ENCODE results near the gene NFATC4.

The NFATC4 gene

DNA sequence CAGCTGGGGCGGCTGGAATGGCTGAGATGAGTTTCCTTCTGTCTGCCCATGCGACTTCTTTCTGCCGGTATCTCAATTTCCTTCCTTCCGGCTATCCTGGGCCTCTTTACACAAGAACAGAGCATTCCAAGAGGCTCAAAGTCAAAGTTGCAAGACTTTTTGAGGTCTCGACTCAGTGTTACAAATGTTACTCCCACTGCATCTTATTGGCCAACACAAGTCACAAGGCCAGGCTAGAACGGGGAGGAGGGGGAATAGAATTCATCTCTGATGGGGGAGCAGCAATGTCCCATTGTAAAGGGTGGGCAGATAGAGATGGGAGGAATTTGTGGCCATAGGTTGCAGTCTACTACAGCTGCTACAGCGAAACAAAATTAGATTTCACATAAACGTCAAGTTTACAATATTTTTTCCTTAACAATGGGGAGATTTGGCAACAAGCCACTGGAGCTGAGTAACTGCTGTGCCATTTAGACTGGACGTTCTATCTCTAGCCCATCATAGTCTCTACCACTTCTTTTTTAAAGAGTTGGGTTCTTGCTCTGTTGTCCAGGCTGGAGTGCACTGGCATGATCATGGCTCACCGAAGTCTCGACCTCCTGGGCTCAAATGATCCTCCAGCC lies 21.4 kb downstream of the NFATC4 start:
- DNase-seq (ENCODE audit: low spot score), result no peak

DNA sequence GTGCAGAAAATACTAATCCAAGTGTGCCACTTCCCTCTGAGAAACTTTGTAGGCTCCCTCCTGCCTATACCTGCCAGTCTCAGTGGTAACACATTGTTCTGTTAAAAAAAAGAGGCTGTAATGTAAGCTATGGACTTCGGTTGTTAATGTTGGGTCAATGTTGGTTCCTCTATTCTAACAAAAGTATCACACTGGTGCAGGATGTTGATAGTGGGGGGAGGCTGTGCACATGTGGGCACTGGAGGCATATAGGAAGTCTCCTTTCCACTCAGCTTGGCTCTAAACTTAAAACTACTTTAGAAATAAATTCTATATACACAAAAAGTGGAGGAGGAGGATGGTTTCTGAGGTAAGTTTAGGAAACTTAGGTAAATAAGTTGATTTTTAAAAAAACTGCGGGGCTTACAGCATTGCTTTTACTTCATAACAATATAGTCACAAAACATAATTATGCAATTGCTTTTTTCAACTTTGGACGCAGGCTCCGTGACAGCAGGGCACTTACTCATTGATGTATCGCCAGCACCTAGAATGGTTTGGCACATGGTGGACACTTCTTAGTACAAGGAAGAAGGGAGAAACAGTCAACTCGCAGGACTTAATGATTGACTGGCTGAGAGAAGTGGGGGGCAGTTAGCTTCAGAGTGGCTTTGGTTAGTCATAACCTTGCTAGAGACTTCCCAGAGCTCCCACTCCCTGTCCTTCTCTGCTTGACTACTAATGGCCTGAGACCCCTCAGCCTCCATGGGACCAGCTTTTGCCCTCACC lies 22.9 kb downstream of the NFATC4 start:
- no peak for DNase-seq (ENCODE audit: low spot score)

DNA sequence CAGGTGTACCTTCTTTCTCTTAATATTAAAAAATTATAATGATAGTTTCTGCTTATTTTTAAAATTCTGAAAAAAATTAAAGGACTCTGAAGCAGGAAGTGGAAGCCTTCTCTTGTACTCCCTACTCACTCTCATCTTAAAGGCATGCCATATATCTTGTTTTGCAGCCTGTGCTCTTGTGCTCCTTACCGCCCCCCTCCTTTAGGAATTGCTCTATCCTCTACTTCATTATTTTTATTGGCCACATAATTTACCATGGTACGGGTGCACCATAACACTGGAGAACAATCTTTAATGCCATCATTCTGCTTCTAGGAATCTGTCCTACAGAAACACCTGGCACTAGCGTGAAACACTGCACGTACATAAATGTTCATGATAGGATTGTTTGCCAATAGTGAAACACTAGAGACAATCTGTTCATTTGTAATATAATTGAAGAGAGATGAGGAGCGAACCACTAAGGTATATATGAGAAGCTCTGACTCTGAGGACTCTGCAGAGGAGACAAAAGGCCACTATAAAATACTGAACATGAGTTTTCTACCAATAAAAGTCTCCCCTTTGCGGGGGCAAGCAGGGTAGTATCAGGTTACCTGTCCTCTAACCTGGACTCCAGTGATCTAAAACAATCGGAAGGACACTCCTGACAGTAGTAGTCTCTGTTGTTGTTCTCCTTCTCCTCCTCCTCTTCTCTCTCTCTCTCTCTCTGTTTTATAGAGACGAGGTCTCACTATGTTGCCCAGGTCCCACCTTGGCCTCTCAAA lies 24.5 kb downstream of the NFATC4 start:
- DNase-seq (ENCODE audit: low spot score), result no peak

DNA sequence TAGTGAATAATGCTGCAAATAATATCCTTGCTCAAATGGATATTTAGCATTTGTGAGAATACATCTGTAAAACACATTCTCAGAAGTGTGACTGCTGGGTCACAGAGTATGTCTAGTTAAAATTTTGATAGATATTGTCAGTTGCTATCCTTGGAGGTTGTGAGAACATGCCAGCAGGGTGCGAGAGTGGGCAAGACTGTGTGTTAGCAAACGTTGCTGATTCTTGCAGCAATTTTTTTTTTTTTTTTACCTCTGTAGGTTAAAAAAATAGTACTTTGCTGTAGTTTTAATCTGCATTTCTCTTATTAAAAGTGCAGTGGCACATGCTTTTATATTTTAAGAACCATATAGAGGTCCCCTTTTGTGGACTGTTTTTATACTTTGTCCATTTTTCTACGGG lies 26.3 kb downstream of the NFATC4 start:
- DNase-seq (ENCODE audit: low spot score), result no peak

GRCh38 chr14:24395609-24396582 lies 27.9 kb downstream of the NFATC4 start:
- DNase-seq (ENCODE audit: low spot score), result no peak

DNA sequence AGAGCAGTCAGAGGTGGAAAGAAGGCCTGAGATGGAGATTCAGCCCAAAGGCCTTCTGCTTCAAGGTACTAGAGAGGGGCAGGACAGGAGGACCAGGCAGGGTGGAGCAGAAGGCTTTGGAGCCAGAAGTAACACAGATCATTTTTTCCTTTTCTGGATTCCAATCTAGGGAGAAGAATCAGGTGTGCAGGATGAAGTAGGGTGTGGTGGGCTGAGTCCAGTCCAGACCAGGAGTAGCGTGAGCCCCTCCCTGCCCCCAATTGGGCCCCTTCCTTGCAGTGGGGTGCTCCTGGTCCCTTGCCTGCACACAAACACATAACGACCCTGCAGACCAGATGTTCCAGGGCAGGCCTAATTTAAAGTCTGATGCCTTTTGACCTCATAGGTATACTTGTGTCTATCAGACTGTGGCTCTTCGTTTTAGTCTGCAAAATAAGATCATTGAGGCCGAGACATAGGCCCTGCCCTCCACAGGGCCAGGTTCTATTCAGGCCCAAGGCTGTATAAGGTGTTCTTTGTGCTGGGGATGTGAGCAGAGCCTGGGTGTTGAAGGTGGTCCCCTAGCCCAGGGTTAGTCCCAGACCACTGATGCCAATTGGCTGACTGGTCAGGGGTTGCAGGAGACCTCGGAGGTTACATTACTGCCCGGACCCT lies 29.8 kb downstream of the NFATC4 start:
- DNase-seq (ENCODE audit: low spot score), result no peak

DNA sequence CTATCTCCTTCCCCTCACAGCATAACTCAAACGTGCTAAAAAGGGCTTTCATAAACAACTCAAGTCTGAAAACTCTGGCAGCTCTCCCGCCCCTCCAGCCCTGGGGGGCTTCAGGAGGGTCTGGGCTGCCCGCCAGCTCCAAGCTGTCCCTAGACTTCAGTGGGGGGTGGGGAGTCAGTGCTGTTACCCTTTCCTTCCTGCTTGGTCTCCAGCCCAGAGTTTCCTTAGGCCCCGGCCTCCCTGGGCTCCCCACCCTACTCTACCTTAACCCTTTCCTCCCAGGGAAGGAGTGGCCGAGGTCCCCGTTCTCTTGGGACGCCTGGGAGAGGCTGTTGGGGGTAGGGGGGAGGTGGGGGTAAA lies 30.3 kb downstream of the NFATC4 start:
- DNase-seq (ENCODE audit: low spot score), result no peak

GRCh38 chr14:24398653-24399446 lies 30.9 kb downstream of the NFATC4 start, which contains the start of gene NYNRIN:
NYNRIN (plus strand) TSS chr14:24399003; CDS start chr14:24399247, 244 bp downstream.
- DNase-seq (ENCODE audit: low spot score), result no peak

DNA sequence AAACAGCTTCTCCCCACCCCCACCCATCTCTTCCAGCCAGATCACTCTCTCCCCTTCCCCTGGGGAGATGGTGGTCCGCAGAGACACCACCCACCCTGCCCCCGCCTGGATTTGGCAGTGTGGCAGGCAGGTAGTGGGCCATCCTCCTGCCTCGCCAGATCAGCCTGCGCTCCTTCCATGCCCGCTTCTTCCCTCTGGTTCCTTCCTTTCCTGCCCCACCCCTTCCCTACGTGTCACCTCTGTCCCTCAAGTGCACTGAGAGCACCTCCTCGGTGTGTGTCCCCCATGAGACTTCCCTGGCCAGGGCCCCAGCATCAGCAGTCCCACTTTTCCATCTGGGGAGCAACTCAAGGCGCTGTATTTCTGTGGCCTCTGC lies 31.5 kb downstream of the NFATC4 start:
- DNase-seq (ENCODE audit: low spot score), result no peak

DNA sequence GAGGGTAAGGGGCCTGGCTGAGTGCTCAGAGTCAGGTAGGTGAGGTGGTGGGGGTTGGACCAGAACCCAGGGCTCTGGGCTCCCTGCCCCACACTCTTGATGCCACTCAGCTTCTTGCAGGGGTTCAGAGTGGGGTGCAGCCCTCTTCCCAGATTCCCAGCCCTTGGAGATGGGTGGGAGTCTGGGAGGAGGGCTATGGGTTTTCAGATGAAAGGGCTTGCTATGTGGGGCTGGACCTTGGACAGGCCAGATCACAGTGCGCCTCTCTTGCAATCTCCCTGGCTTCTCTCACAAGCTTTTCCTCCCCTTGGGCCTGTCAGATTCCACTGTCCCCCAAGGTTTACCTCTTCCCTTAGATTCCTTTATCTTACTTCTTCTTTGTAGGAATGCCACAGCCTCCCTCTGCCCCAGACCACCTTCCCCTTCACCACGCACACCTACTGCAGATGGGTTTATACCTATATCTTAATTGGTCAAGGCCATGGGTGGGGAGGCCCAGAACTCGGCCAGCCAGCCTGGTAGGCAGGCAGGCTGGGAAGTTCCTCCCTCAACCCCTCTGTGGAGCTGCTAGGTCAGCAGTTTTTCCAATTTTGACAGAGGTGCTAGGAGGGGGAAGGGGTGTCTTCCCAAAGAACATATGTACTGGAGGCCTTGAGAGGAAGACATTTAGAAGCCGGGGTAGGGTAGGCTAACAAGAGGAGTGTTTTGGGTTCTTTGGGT lies 32.2 kb downstream of the NFATC4 start:
- no peak for DNase-seq (ENCODE audit: low spot score)

GRCh38 chr14:24401810-24402702 lies 34.1 kb downstream of the NFATC4 start:
- DNase-seq (ENCODE audit: low spot score), result no peak

- no peak for DNase-seq (ENCODE audit: low spot score)
These were observed 35.5 kb downstream of the NFATC4 start for GRCh38 chr14:24403294-24403998.

- DNase-seq (ENCODE audit: low spot score), result no peak
These were observed 36.8 kb downstream of the NFATC4 start for GRCh38 chr14:24404814-24405213.

DNA sequence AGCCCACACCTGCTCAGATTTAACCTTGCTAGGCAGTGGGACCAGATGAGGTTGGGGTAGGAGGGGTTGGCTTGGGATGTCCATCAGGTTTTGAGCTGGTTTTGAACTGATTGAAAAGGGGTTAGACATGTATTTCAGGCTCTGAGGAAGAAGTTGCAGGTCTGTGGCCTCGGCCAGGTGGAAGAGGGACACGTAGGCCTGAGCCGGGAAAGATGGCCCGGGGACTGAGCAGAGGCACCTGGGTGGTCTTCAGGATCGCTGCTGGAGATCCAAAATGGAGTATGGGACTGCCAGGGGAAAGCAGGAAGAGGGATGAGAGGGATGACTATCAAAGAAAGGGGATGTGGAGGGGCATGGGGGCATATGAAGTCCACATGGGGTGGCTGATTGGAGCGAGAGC lies 38.4 kb downstream of the NFATC4 start:
- no peak for DNase-seq (ENCODE audit: low spot score)

DNA sequence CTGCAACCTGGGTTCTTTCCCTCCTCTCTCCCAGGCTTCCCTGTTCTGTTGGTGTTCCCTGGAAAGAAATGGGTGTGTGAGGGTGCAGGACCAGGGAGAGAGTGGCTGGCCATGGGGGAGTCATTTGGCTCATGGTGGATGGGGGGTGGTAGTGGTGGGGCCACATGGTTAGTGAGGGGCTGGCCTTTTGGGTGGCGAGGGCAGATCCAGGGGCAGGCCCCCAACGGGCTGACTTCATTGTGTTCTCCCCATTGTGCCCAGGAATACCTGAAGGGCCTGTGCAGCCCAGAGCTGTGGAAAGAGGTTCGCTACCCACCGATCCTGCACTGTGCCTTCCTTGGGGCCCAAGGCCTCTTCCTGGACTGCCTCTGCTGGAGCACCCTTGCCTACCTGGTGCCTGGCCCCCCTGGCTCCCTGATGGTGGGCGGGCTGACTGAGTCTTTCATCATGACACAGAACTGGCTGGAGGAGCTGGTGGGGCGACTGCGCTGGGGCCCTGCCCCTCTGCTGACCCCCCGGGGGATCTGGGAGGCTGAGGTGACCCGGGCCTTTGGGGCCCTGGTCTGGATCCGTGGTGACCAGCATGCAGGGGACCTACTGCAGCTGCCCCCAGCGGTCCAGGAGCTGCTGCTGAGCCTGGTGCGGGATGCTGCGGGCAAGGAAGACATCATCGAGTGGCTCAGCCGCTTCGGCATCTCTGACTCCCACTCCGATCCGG lies 39.8 kb downstream of the NFATC4 start:
- DNase-seq (ENCODE audit: low spot score), result no peak

- no peak for DNase-seq (ENCODE audit: low spot score)
These were observed 40.8 kb downstream of the NFATC4 start for GRCh38 chr14:24408764-24409163.

GRCh38 chr14:24409192-24409591 lies 41.2 kb downstream of the NFATC4 start:
- no peak for DNase-seq (ENCODE audit: low spot score)

- DNase-seq (ENCODE audit: low spot score), result no peak
These were observed 42.0 kb downstream of the NFATC4 start for GRCh38 chr14:24409956-24410355.
